ENCODE results near the gene AHCYL2. TPM values are rescaled to one million over a fixed set of nuclear protein-coding genes. Genes with fewer than 3 reads are reported as not detected.
A peak's percentile ranks its signal among the peaks of the same experiment; 100 is the strongest.
"Not testable (repeated sequence)": the region's sequence is repeated elsewhere in the genome, so short reads cannot be mapped to it uniquely, and the experiment has no call there.

The AHCYL2 gene
- total RNA-seq, 2 experiments from 2014 or later = 7.3 to 7.6 TPM

GRCh38 chr7:129391546-129392171, 166.8 kb downstream of the AHCYL2 start:
- DNase-seq = no peak
- POLR2A ChIA-PET = no interaction called here
- Mint-ChIP-seq H3K4me3 (no peak overlapping the region), H3K4me1 (ENCODE audit: low read depth) (no peaks in the 10 kb centered on the region), H3K36me3 (ENCODE audit: low read depth) (no peaks in the 10 kb centered on the region), H3K27me3 (ENCODE audit: low read depth) (no peaks in the 10 kb centered on the region), H3K9me3 (ENCODE audit: insufficient read depth) (no peaks in the 10 kb centered on the region), H3K27ac (no peak overlapping the region)
- CTCF ChIA-PET = interaction anchor here (0.7 to 1.9 kb wide), 7 partner anchors 9 to 216 kb away, joined by 3 to 19 read pairs (median 3); no protein-coding TSS in a partner anchor
- ATAC-seq = no peak

- no peak overlapping the region for H3K4me3 Mint-ChIP-seq
- H3K9me3 Mint-ChIP-seq (ENCODE audit: insufficient read depth) = no peaks in the 10 kb centered on the region
- H3K27me3 Mint-ChIP-seq (ENCODE audit: low read depth) = no peaks in the 10 kb centered on the region
- no peaks in the 10 kb centered on the region for H3K4me1 Mint-ChIP-seq (ENCODE audit: low read depth)
- H3K27ac Mint-ChIP-seq = no peak overlapping the region
- H3K36me3 Mint-ChIP-seq (ENCODE audit: low read depth) = no peaks in the 10 kb centered on the region
- CTCF ChIA-PET = interaction anchor here (1.5 kb wide), 1 partner anchor 16 kb away, joined by 3 read pairs; no protein-coding TSS in a partner anchor
- DNase-seq (no peak), ATAC-seq (no peak)
- POLR2A ChIA-PET = no interaction called here
Measured at GRCh38 chr7:129393255-129393654, 168.4 kb downstream of the AHCYL2 start.

- Mint-ChIP-seq H3K27ac (no peak overlapping the region), H3K36me3 (ENCODE audit: low read depth) (no peaks in the 10 kb centered on the region), H3K27me3 (ENCODE audit: low read depth) (no peaks in the 10 kb centered on the region), H3K9me3 (ENCODE audit: insufficient read depth) (no peaks in the 10 kb centered on the region), H3K4me1 (ENCODE audit: low read depth) (no peaks in the 10 kb centered on the region), H3K4me3 (no peak overlapping the region)
- DNase-seq (no peak), ATAC-seq (no peak)
- CTCF ChIA-PET = interaction anchor here (1.5 kb wide), 1 partner anchor 15 kb away, joined by 3 read pairs; no protein-coding TSS in a partner anchor
- POLR2A ChIA-PET = no interaction called here
Measured at GRCh38 chr7:129394101-129394500, 169.3 kb downstream of the AHCYL2 start.

- Mint-ChIP-seq H3K4me3 (no peak overlapping the region), H3K27ac (no peak overlapping the region), H3K36me3 (ENCODE audit: low read depth) (no peaks in the 10 kb centered on the region), H3K9me3 (ENCODE audit: insufficient read depth) (no peaks in the 10 kb centered on the region), H3K4me1 (ENCODE audit: low read depth) (no peaks in the 10 kb centered on the region), H3K27me3 (ENCODE audit: low read depth) (no peaks in the 10 kb centered on the region)
- DNase-seq (no peak), ATAC-seq (no peak)
- POLR2A ChIA-PET = no interaction called here
- CTCF ChIA-PET = interaction anchor here (0.7 to 2.2 kb wide), 4 partner anchors 10 to 27 kb away, joined by 3 to 7 read pairs (median 3); no protein-coding TSS in a partner anchor
Measured at GRCh38 chr7:129394982-129395914, 170.4 kb downstream of the AHCYL2 start.

- no peak overlapping the region for H3K4me3 Mint-ChIP-seq
- H3K9me3 Mint-ChIP-seq (ENCODE audit: insufficient read depth) = no peaks in the 10 kb centered on the region
- no peak for ATAC-seq
- H3K27ac Mint-ChIP-seq = no peak overlapping the region
- no peaks in the 10 kb centered on the region for H3K27me3 Mint-ChIP-seq (ENCODE audit: low read depth)
- ChIA-PET POLR2A (no interaction called here), CTCF (interaction anchor here (0.7 to 2.8 kb wide), 11 partner anchors 10 to 211 kb away, joined by 3 to 12 read pairs (median 5); partner anchors contain the start of gene STRIP2)
- no peak for DNase-seq
- peaks cover 4% of the 10 kb centered on the region for H3K36me3 Mint-ChIP-seq (ENCODE audit: low read depth)
- H3K4me1 Mint-ChIP-seq (ENCODE audit: low read depth) = no peaks in the 10 kb centered on the region
Measured at GRCh38 chr7:129401228-129401966, 176.6 kb downstream of the AHCYL2 start.

- Mint-ChIP-seq H3K36me3 (ENCODE audit: low read depth) (peaks cover 4% of the 10 kb centered on the region), H3K27ac (no peak overlapping the region), H3K4me1 (ENCODE audit: low read depth) (no peaks in the 10 kb centered on the region), H3K27me3 (ENCODE audit: low read depth) (no peaks in the 10 kb centered on the region), H3K9me3 (ENCODE audit: insufficient read depth) (no peaks in the 10 kb centered on the region), H3K4me3 (no peak overlapping the region)
- ChIA-PET POLR2A (no interaction called here), CTCF (interaction anchor here (1.1 to 2.8 kb wide), 8 partner anchors 15 to 210 kb away, joined by 3 to 12 read pairs (median 8); partner anchors contain the start of gene STRIP2)
- ATAC-seq (peak; percentile 47), DNase-seq (peak; percentile 26)
Measured at GRCh38 chr7:129401967-129402860, 177.4 kb downstream of the AHCYL2 start.

GRCh38 chr7:129405527-129405926, 180.7 kb downstream of the AHCYL2 start:
- H3K27ac Mint-ChIP-seq = no peak overlapping the region
- no peaks in the 10 kb centered on the region for H3K27me3 Mint-ChIP-seq (ENCODE audit: low read depth)
- H3K9me3 Mint-ChIP-seq (ENCODE audit: insufficient read depth) = no peaks in the 10 kb centered on the region
- H3K4me1 Mint-ChIP-seq (ENCODE audit: low read depth) = no peaks in the 10 kb centered on the region
- DNase-seq (no peak), ATAC-seq (no peak)
- ChIA-PET POLR2A (no interaction called here), CTCF (interaction anchor here (0.9 to 2.9 kb wide), 3 partner anchors 10 to 66 kb away, joined by 3 to 11 read pairs (median 3); no protein-coding TSS in a partner anchor)
- H3K4me3 Mint-ChIP-seq = no peak overlapping the region
- H3K36me3 Mint-ChIP-seq (ENCODE audit: low read depth) = peaks cover 4% of the 10 kb centered on the region

- ATAC-seq; H3K4me3 Mint-ChIP-seq; DNase-seq; H3K27ac Mint-ChIP-seq; H3K27me3 Mint-ChIP-seq (ENCODE audit: low read depth); POLR2A ChIA-PET; H3K9me3 Mint-ChIP-seq (ENCODE audit: insufficient read depth); H3K4me1 Mint-ChIP-seq (ENCODE audit: low read depth): not testable (repeated sequence)
- CTCF ChIA-PET = interaction anchor here (1.0 to 1.3 kb wide), 2 partner anchors 10 to 24 kb away, joined by 3 to 4 read pairs; partner anchors contain the start of gene STRIP2
- peaks cover 11% of the 10 kb centered on the region for H3K36me3 Mint-ChIP-seq (ENCODE audit: low read depth)
Measured at GRCh38 chr7:129410238-129410637, 185.4 kb downstream of the AHCYL2 start.

- ChIA-PET CTCF (interaction anchor here (0.6 to 1.8 kb wide), 2 partner anchors 44 to 214 kb away, joined by 3 to 4 read pairs; no protein-coding TSS in a partner anchor), POLR2A (no interaction called here)
- DNase-seq = no peak
- no peaks in the 10 kb centered on the region for H3K4me1 Mint-ChIP-seq (ENCODE audit: low read depth)
- peaks cover 9% of the 10 kb centered on the region for H3K36me3 Mint-ChIP-seq (ENCODE audit: low read depth)
- no peak for ATAC-seq
- no peak overlapping the region for H3K4me3 Mint-ChIP-seq
- no peaks in the 10 kb centered on the region for H3K9me3 Mint-ChIP-seq (ENCODE audit: insufficient read depth)
- no peak overlapping the region for H3K27ac Mint-ChIP-seq
- no peaks in the 10 kb centered on the region for H3K27me3 Mint-ChIP-seq (ENCODE audit: low read depth)
Measured at GRCh38 chr7:129412501-129412900, 187.7 kb downstream of the AHCYL2 start.

GRCh38 chr7:129417073-129417472, 192.2 kb downstream of the AHCYL2 start:
- ChIA-PET POLR2A (no interaction called here), CTCF (interaction anchor here (2.3 kb wide), 1 partner anchor 49 kb away, joined by 5 read pairs; no protein-coding TSS in a partner anchor)
- DNase-seq = no peak
- Mint-ChIP-seq H3K4me3 (no peak overlapping the region), H3K4me1 (ENCODE audit: low read depth) (no peaks in the 10 kb centered on the region), H3K9me3 (ENCODE audit: insufficient read depth) (no peaks in the 10 kb centered on the region), H3K27me3 (ENCODE audit: low read depth) (no peaks in the 10 kb centered on the region), H3K27ac (no peak overlapping the region), H3K36me3 (ENCODE audit: low read depth) (peaks cover 6% of the 10 kb centered on the region)
- no peak for ATAC-seq

Data from activated CD8-positive, alpha-beta T cell treated with anti-CD3 and anti-CD28 coated beads, Interleukin-2, amount 10 ng/mL, durations not matched to agents 7 days and 5 days (primary cell).